GM15510 (cell line): Measurements from ENCODE around the gene CLTCL1.

ENCODE experiments used
- POLR2A ChIP-seq: IDR thresholded peaks from 3 replicates; pipeline ENCODE4 v1.6.1; 2011; ENCODE audit warnings: borderline replicate concordance; ENCODE audit not compliant: insufficient read length; ENCODE audit errors: extremely low read depth

The CLTCL1 gene

GRCh38 chr22:19210188-19210587 is 81.3 kb downstream of the CLTCL1 start:
- no peak for TF ChIP-seq POLR2A

- no peak for TF ChIP-seq POLR2A
These were observed 83.2 kb downstream of the CLTCL1 start for GRCh38 chr22:19208287-19208847.

- TF ChIP-seq POLR2A, result no peak
These were observed 83.6 kb downstream of the CLTCL1 start for GRCh38 chr22:19207884-19208283.

- TF ChIP-seq POLR2A, result no peak
These were observed 84.1 kb downstream of the CLTCL1 start for GRCh38 chr22:19207401-19207808.

- TF ChIP-seq POLR2A, result no peak
These were observed 85.2 kb downstream of the CLTCL1 start for GRCh38 chr22:19206287-19206686.

GRCh38 chr22:19204640-19205039 is 86.9 kb downstream of the CLTCL1 start:
- TF ChIP-seq POLR2A, result no peak

- TF ChIP-seq POLR2A, result no peak
These were observed 87.7 kb downstream of the CLTCL1 start for GRCh38 chr22:19203834-19204233.

- TF ChIP-seq POLR2A, result no peak
These were observed 89.4 kb downstream of the CLTCL1 start for GRCh38 chr22:19201869-19202798.

GRCh38 chr22:19201130-19201868 is 90.2 kb downstream of the CLTCL1 start:
- no peak for TF ChIP-seq POLR2A

- TF ChIP-seq POLR2A, result no peak
These were observed 92.0 kb downstream of the CLTCL1 start for GRCh38 chr22:19199479-19199878.

GRCh38 chr22:19197997-19198865 is 93.3 kb downstream of the CLTCL1 start:
- TF ChIP-seq POLR2A, result no peak

- TF ChIP-seq POLR2A, result no peak
These were observed 94.5 kb downstream of the CLTCL1 start for GRCh38 chr22:19196841-19197612.
